GM18868 (cell line): Measurements from ENCODE around the gene MED22.
A peak's percentile ranks its signal among the peaks of the same experiment; 100 is the strongest.
"Not testable (repeated sequence)": the region's sequence is repeated elsewhere in the genome, so short reads cannot be mapped to it uniquely, and the experiment has no call there.

Experiments used
- ATAC-seq: cut with Tn5 transposase; IDR thresholded peaks from one replicate; pipeline ENCODE4 v1.9.1; 2021; ENCODE audit warnings: mild to moderate bottlenecking, moderate library complexity; ENCODE audit not compliant: unreplicated experiment

The MED22 gene

GRCh38 chr9:133347985-133348717, at the start of gene MED22, which contains the start of gene RPL7A:
Gene MED22 (minus strand): TSS chr9:133348131. CDS start chr9:133346662, 1,469 bp downstream.
Gene RPL7A (plus strand): TSS chr9:133348218. CDS start chr9:133348244, 26 bp downstream.
- ATAC-seq = peak; percentile 67

- no peak for ATAC-seq
Observed at GRCh38 chr9:133397370-133397769, 49.4 kb upstream of the MED22 start.

- no peak for ATAC-seq
Observed at GRCh38 chr9:133396952-133397351, 49.0 kb upstream of the MED22 start.

- ATAC-seq = no peak
Observed at GRCh38 chr9:133394687-133395271, 46.8 kb upstream of the MED22 start.

GRCh38 chr9:133393399-133393798, 45.5 kb upstream of the MED22 start:
- no peak for ATAC-seq

GRCh38 chr9:133392308-133392707, 44.4 kb upstream of the MED22 start:
- ATAC-seq = not testable (repeated sequence)

- ATAC-seq = not testable (repeated sequence)
Observed at GRCh38 chr9:133391449-133391848, 43.5 kb upstream of the MED22 start.

GRCh38 chr9:133390713-133391112, 42.8 kb upstream of the MED22 start:
- ATAC-seq = no peak

- no peak for ATAC-seq
Observed at GRCh38 chr9:133389562-133389961, 41.6 kb upstream of the MED22 start.

- ATAC-seq = no peak
Observed at GRCh38 chr9:133389025-133389557, 41.2 kb upstream of the MED22 start.

- ATAC-seq = no peak
Observed at GRCh38 chr9:133387680-133388079, 39.7 kb upstream of the MED22 start.

- ATAC-seq = no peak
Observed at GRCh38 chr9:133386338-133386737, 38.4 kb upstream of the MED22 start.

- no peak for ATAC-seq
Observed at GRCh38 chr9:133385452-133385851, 37.5 kb upstream of the MED22 start.

GRCh38 chr9:133384736-133385321, 36.9 kb upstream of the MED22 start:
- no peak for ATAC-seq

- ATAC-seq = no peak
Observed at GRCh38 chr9:133383438-133383837, 35.5 kb upstream of the MED22 start.

GRCh38 chr9:133382507-133383141, 34.7 kb upstream of the MED22 start:
- no peak for ATAC-seq

- ATAC-seq = no peak
Observed at GRCh38 chr9:133380734-133381133, 32.8 kb upstream of the MED22 start.

- no peak for ATAC-seq
Observed at GRCh38 chr9:133379153-133380086, 31.5 kb upstream of the MED22 start.

GRCh38 chr9:133378408-133378962, 30.6 kb upstream of the MED22 start:
- no peak for ATAC-seq

- no peak for ATAC-seq
Observed at GRCh38 chr9:133377721-133378216, 29.8 kb upstream of the MED22 start.
